GM21619 (cell line): ENCODE results near the gene NUDT14.

Experiments used
- ATAC-seq: cut with Tn5 transposase; IDR thresholded peaks from one replicate; pipeline ENCODE4 v1.9.1; 2021; ENCODE audit not compliant: unreplicated experiment

NUDT14 gene

GRCh38 chr14:105180592-105181548 is at the start of gene NUDT14:
Gene NUDT14, minus strand, starts transcription at chr14:105181312. Its CDS starts 103 bp downstream, at chr14:105181209.
- peak; percentile 51 for ATAC-seq

- no peak for ATAC-seq
Observed at GRCh38 chr14:105229099-105229655, 48.1 kb upstream of the NUDT14 start.

- ATAC-seq: no peak
Observed at GRCh38 chr14:105228562-105228961, 47.5 kb upstream of the NUDT14 start.

- ATAC-seq: no peak
Observed at GRCh38 chr14:105227346-105227745, 46.2 kb upstream of the NUDT14 start.

- no peak for ATAC-seq
Observed at GRCh38 chr14:105226198-105226597, 45.1 kb upstream of the NUDT14 start.

- no peak for ATAC-seq
Observed at GRCh38 chr14:105224845-105225570, 43.9 kb upstream of the NUDT14 start.

GRCh38 chr14:105223770-105224544 is 42.8 kb upstream of the NUDT14 start:
- no peak for ATAC-seq

GRCh38 chr14:105223260-105223659 is 42.1 kb upstream of the NUDT14 start:
- ATAC-seq: no peak

GRCh38 chr14:105221598-105222178 is 40.6 kb upstream of the NUDT14 start:
- ATAC-seq: no peak

- no peak for ATAC-seq
Observed at GRCh38 chr14:105220699-105221597, 39.8 kb upstream of the NUDT14 start.

GRCh38 chr14:105219753-105220152 is 38.6 kb upstream of the NUDT14 start:
- ATAC-seq: no peak

GRCh38 chr14:105219043-105219612 is 38.0 kb upstream of the NUDT14 start:
- no peak for ATAC-seq

GRCh38 chr14:105218611-105219010 is 37.5 kb upstream of the NUDT14 start:
- ATAC-seq: no peak

- no peak for ATAC-seq
Observed at GRCh38 chr14:105217774-105218173, 36.7 kb upstream of the NUDT14 start.

- ATAC-seq: no peak
Observed at GRCh38 chr14:105216490-105217247, 35.6 kb upstream of the NUDT14 start.

- ATAC-seq: no peak
Observed at GRCh38 chr14:105215602-105216001, 34.5 kb upstream of the NUDT14 start.

GRCh38 chr14:105214324-105214915 is 33.3 kb upstream of the NUDT14 start:
- ATAC-seq: no peak

GRCh38 chr14:105213361-105213760 is 32.2 kb upstream of the NUDT14 start:
- no peak for ATAC-seq
